ENCODE results near the gene GRIK3.

Gene GRIK3

GRCh38 chr1:36814083-36814482 is 220.2 kb downstream of the GRIK3 start:
- no peaks in the 10 kb centered on the region for H3K9me3 ChIP-seq (ENCODE audit: control insufficient read depth in 2 of 2, low read length in 2 of 2)
- no peak overlapping the region for H3K9ac ChIP-seq (ENCODE audit: low read length in 2 of 2)
- no peak overlapping the region for H3K27ac ChIP-seq (ENCODE audit: low read length)
- no peaks in the 10 kb centered on the region for H3K4me1 ChIP-seq (ENCODE audit: control insufficient read depth, insufficient read depth, low read length)
- H3K4me3 ChIP-seq (ENCODE audit: low read length in 2 of 2): no peak overlapping the region
- peaks cover 0 to 2% of the 10 kb centered on the region in 2 donors for H3K27me3 ChIP-seq (ENCODE audit: control insufficient read depth in 1 of 2, insufficient read depth in 2 of 2, low read length in 2 of 2)
- no peaks in the 10 kb centered on the region for H3K36me3 ChIP-seq (ENCODE audit: control insufficient read depth in 2 of 2, insufficient read depth in 2 of 2, low read length in 2 of 2)

GRCh38 chr1:36807262-36807661 is 227.1 kb downstream of the GRIK3 start:
- Histone ChIP-seq H3K4me3 (ENCODE audit: low read length in 2 of 2) (no peak overlapping the region), H3K27ac (ENCODE audit: low read length) (no peak overlapping the region), H3K9me3 (ENCODE audit: control insufficient read depth in 2 of 2, low read length in 2 of 2) (peaks cover 0 to 6% of the 10 kb centered on the region in 2 donors), H3K4me1 (ENCODE audit: control insufficient read depth, insufficient read depth, low read length) (no peaks in the 10 kb centered on the region), H3K36me3 (ENCODE audit: control insufficient read depth in 2 of 2, insufficient read depth in 2 of 2, low read length in 2 of 2) (no peaks in the 10 kb centered on the region), H3K27me3 (ENCODE audit: control insufficient read depth in 1 of 2, insufficient read depth in 2 of 2, low read length in 2 of 2) (peaks cover 0 to 19% of the 10 kb centered on the region in 2 donors), H3K9ac (ENCODE audit: low read length in 2 of 2) (no peak overlapping the region)

- Histone ChIP-seq H3K9ac (ENCODE audit: low read length in 2 of 2) (no peak overlapping the region), H3K36me3 (ENCODE audit: control insufficient read depth in 2 of 2, insufficient read depth in 2 of 2, low read length in 2 of 2) (no peaks in the 10 kb centered on the region), H3K9me3 (ENCODE audit: control insufficient read depth in 2 of 2, low read length in 2 of 2) (peaks cover 0 to 6% of the 10 kb centered on the region in 2 donors), H3K4me1 (ENCODE audit: control insufficient read depth, insufficient read depth, low read length) (no peaks in the 10 kb centered on the region), H3K4me3 (ENCODE audit: low read length in 2 of 2) (no peak overlapping the region), H3K27me3 (ENCODE audit: control insufficient read depth in 1 of 2, insufficient read depth in 2 of 2, low read length in 2 of 2) (peaks cover 0 to 18% of the 10 kb centered on the region in 2 donors), H3K27ac (ENCODE audit: low read length) (no peak overlapping the region)
Observed at GRCh38 chr1:36805979-36806640, 228.2 kb downstream of the GRIK3 start.

- Histone ChIP-seq H3K4me3 (ENCODE audit: low read length in 2 of 2) (no peak overlapping the region), H3K9me3 (ENCODE audit: control insufficient read depth in 2 of 2, low read length in 2 of 2) (peaks cover 0 to 6% of the 10 kb centered on the region in 2 donors), H3K36me3 (ENCODE audit: control insufficient read depth in 2 of 2, insufficient read depth in 2 of 2, low read length in 2 of 2) (no peaks in the 10 kb centered on the region), H3K27me3 (ENCODE audit: control insufficient read depth in 1 of 2, insufficient read depth in 2 of 2, low read length in 2 of 2) (peaks cover 4 to 24% of the 10 kb centered on the region in 2 donors), H3K9ac (ENCODE audit: low read length in 2 of 2) (no peak overlapping the region), H3K4me1 (ENCODE audit: control insufficient read depth, insufficient read depth, low read length) (no peaks in the 10 kb centered on the region), H3K27ac (ENCODE audit: low read length) (no peak overlapping the region)
Observed at GRCh38 chr1:36804669-36805314, 229.5 kb downstream of the GRIK3 start.

- Histone ChIP-seq H3K27me3 (ENCODE audit: control insufficient read depth in 1 of 2, insufficient read depth in 2 of 2, low read length in 2 of 2) (peaks cover 6 to 27% of the 10 kb centered on the region in 2 donors), H3K9ac (ENCODE audit: low read length in 2 of 2) (no peak overlapping the region), H3K27ac (ENCODE audit: low read length) (no peak overlapping the region), H3K9me3 (ENCODE audit: control insufficient read depth in 2 of 2, low read length in 2 of 2) (peaks cover 0 to 6% of the 10 kb centered on the region in 2 donors), H3K4me3 (ENCODE audit: low read length in 2 of 2) (no peak overlapping the region), H3K4me1 (ENCODE audit: control insufficient read depth, insufficient read depth, low read length) (no peaks in the 10 kb centered on the region), H3K36me3 (ENCODE audit: control insufficient read depth in 2 of 2, insufficient read depth in 2 of 2, low read length in 2 of 2) (no peaks in the 10 kb centered on the region)
Observed at GRCh38 chr1:36803868-36804570, 230.3 kb downstream of the GRIK3 start.

GRCh38 chr1:36802018-36802417 is 232.3 kb downstream of the GRIK3 start:
- H3K4me1 ChIP-seq (ENCODE audit: control insufficient read depth, insufficient read depth, low read length): no peaks in the 10 kb centered on the region
- H3K4me3 ChIP-seq (ENCODE audit: low read length in 2 of 2): no peak overlapping the region
- H3K27me3 ChIP-seq (ENCODE audit: control insufficient read depth in 1 of 2, insufficient read depth in 2 of 2, low read length in 2 of 2): peaks cover 6 to 31% of the 10 kb centered on the region in 2 donors
- H3K9me3 ChIP-seq (ENCODE audit: control insufficient read depth in 2 of 2, low read length in 2 of 2): peaks cover 0 to 6% of the 10 kb centered on the region in 2 donors
- H3K36me3 ChIP-seq (ENCODE audit: control insufficient read depth in 2 of 2, insufficient read depth in 2 of 2, low read length in 2 of 2): no peaks in the 10 kb centered on the region
- no peak overlapping the region for H3K27ac ChIP-seq (ENCODE audit: low read length)
- H3K9ac ChIP-seq (ENCODE audit: low read length in 2 of 2): no peak overlapping the region

- Histone ChIP-seq H3K4me1 (ENCODE audit: control insufficient read depth, insufficient read depth, low read length) (no peaks in the 10 kb centered on the region), H3K27me3 (ENCODE audit: control insufficient read depth in 1 of 2, insufficient read depth in 2 of 2, low read length in 2 of 2) (peaks cover 6 to 21% of the 10 kb centered on the region in 2 donors), H3K36me3 (ENCODE audit: control insufficient read depth in 2 of 2, insufficient read depth in 2 of 2, low read length in 2 of 2) (no peaks in the 10 kb centered on the region), H3K9me3 (ENCODE audit: control insufficient read depth in 2 of 2, low read length in 2 of 2) (peaks cover 0 to 2% of the 10 kb centered on the region in 2 donors), H3K27ac (ENCODE audit: low read length) (no peak overlapping the region), H3K4me3 (ENCODE audit: low read length in 2 of 2) (no peak overlapping the region), H3K9ac (ENCODE audit: low read length in 2 of 2) (no peak overlapping the region)
Observed at GRCh38 chr1:36797761-36798160, 236.6 kb downstream of the GRIK3 start.

GRCh38 chr1:36796733-36797132 is 237.6 kb downstream of the GRIK3 start:
- no peaks in the 10 kb centered on the region for H3K36me3 ChIP-seq (ENCODE audit: control insufficient read depth in 2 of 2, insufficient read depth in 2 of 2, low read length in 2 of 2)
- no peak overlapping the region for H3K27ac ChIP-seq (ENCODE audit: low read length)
- no peaks in the 10 kb centered on the region for H3K9me3 ChIP-seq (ENCODE audit: control insufficient read depth in 2 of 2, low read length in 2 of 2)
- no peak overlapping the region for H3K9ac ChIP-seq (ENCODE audit: low read length in 2 of 2)
- no peaks in the 10 kb centered on the region for H3K4me1 ChIP-seq (ENCODE audit: control insufficient read depth, insufficient read depth, low read length)
- H3K27me3 ChIP-seq (ENCODE audit: control insufficient read depth in 1 of 2, insufficient read depth in 2 of 2, low read length in 2 of 2): peaks cover 6 to 15% of the 10 kb centered on the region in 2 donors
- no peak overlapping the region for H3K4me3 ChIP-seq (ENCODE audit: low read length in 2 of 2)

- Histone ChIP-seq H3K9ac (ENCODE audit: low read length in 2 of 2) (no peak overlapping the region), H3K27ac (ENCODE audit: low read length) (no peak overlapping the region), H3K27me3 (ENCODE audit: control insufficient read depth in 1 of 2, insufficient read depth in 2 of 2, low read length in 2 of 2) (peaks cover 6 to 15% of the 10 kb centered on the region in 2 donors), H3K9me3 (ENCODE audit: control insufficient read depth in 2 of 2, low read length in 2 of 2) (no peaks in the 10 kb centered on the region), H3K36me3 (ENCODE audit: control insufficient read depth in 2 of 2, insufficient read depth in 2 of 2, low read length in 2 of 2) (no peaks in the 10 kb centered on the region), H3K4me1 (ENCODE audit: control insufficient read depth, insufficient read depth, low read length) (no peaks in the 10 kb centered on the region), H3K4me3 (ENCODE audit: low read length in 2 of 2) (no peak overlapping the region)
Observed at GRCh38 chr1:36796106-36796590, 238.2 kb downstream of the GRIK3 start.

GRCh38 chr1:36794460-36794859 is 239.9 kb downstream of the GRIK3 start:
- peaks cover 0 to 9% of the 10 kb centered on the region in 2 donors for H3K27me3 ChIP-seq (ENCODE audit: control insufficient read depth in 1 of 2, insufficient read depth in 2 of 2, low read length in 2 of 2)
- H3K27ac ChIP-seq (ENCODE audit: low read length): no peak overlapping the region
- H3K4me1 ChIP-seq (ENCODE audit: control insufficient read depth, insufficient read depth, low read length): no peaks in the 10 kb centered on the region
- no peak overlapping the region for H3K4me3 ChIP-seq (ENCODE audit: low read length in 2 of 2)
- H3K36me3 ChIP-seq (ENCODE audit: control insufficient read depth in 2 of 2, insufficient read depth in 2 of 2, low read length in 2 of 2): no peaks in the 10 kb centered on the region
- H3K9ac ChIP-seq (ENCODE audit: low read length in 2 of 2): no peak overlapping the region
- H3K9me3 ChIP-seq (ENCODE audit: control insufficient read depth in 2 of 2, low read length in 2 of 2): no peaks in the 10 kb centered on the region
